Adrenal gland (tissue), 5 donors: ENCODE results near the gene FAM184B.

Source experiments
- POLR2A ChIP-seq, 2 donors: fragments of 450-650 bp; IDR thresholded peaks; one replicate each; pipeline ENCODE4 v1.6.1; 2017; ENCODE audit warnings: antibody characterized with exemption in 2 of 2, mild to moderate bottlenecking in 2 of 2, moderate library complexity in 1 of 2
- TF ChIP-seq, protein P1 (sequence below), 6 experiments: fragments of 450-650 bp in 4 of 6; fragments of 200-600 bp in 2 of 6; sonication (generic) in 1 of 6; IDR thresholded peaks; 1 replicate in 5 of 6; 2 replicates in 1 of 6; pipeline versions ENCODE4 v1.5.1 to v1.8.0; 2016 to 2021; ENCODE audit warnings: antibody characterized with exemption in 6 of 6, mild to moderate bottlenecking in 2 of 6, moderate library complexity in 1 of 6
- donor health status: DM: no; HTN: no; CAD: no.

DNA sequence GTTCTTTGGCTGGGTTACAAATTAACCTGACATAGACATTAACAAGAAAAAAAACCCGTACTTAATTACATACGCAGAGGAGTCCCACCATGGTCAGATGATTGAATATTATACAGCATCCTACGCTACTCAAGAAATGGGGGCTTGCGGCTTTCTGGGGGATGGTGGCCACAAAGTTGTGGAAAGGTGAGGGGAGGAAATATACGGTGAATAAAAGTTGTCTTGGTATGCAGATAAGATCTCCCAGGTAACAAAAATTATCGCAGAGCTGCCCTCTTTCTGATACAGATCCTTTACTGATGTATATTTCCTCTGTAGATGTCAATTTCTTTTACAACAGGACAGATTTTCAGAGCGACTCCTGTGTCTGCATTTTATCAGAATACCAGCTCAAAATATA lies 28.2 kb upstream of the FAM184B start:
- TF ChIP-seq, protein P1, sequence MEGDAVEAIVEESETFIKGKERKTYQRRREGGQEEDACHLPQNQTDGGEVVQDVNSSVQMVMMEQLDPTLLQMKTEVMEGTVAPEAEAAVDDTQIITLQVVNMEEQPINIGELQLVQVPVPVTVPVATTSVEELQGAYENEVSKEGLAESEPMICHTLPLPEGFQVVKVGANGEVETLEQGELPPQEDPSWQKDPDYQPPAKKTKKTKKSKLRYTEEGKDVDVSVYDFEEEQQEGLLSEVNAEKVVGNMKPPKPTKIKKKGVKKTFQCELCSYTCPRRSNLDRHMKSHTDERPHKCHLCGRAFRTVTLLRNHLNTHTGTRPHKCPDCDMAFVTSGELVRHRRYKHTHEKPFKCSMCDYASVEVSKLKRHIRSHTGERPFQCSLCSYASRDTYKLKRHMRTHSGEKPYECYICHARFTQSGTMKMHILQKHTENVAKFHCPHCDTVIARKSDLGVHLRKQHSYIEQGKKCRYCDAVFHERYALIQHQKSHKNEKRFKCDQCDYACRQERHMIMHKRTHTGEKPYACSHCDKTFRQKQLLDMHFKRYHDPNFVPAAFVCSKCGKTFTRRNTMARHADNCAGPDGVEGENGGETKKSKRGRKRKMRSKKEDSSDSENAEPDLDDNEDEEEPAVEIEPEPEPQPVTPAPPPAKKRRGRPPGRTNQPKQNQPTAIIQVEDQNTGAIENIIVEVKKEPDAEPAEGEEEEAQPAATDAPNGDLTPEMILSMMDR (IDR thresholded peaks at IDR 0.05) = no peak
- TF ChIP-seq POLR2A (IDR thresholded peaks at IDR 0.05) = no peak
